WI38 (cell line): ENCODE measurements around the gene HMCN1.

ENCODE experiments used
- H3K4me3 ChIP-seq: 2 replicates; pipeline ENCODE4 v1.5.1; 2011; ENCODE audit warnings: low read depth, mild to moderate bottlenecking, control low read depth, low read length
- TF ChIP-seq, protein P1 (sequence below): IDR thresholded peaks from 2 replicates; pipeline ENCODE4 v1.5.1; 2012; ENCODE audit warnings: low read depth, mild to moderate bottlenecking, control low read depth, low read length

The HMCN1 gene

DNA sequence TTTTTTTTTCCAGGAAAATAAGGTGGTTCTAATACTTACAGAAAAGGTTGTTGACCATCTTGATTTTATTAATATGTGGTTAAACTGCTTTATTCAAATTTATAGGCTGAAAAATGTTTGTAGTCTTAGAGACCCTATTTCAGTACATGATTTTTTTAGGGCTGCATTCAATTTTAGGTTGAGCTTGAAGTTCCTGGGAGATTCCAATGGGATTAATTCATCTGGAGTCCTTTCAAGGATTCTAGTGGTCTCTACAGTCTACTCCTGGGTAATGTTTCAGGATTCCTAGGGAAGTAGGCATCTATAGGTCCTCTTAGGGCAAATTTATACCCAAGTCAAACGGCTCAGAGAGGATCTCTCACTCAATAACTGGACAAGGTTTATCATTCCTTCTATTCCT is 126.7 kb downstream of the HMCN1 start:
- H3K4me3 ChIP-seq = no peak overlapping the region
- TF ChIP-seq, protein P1, sequence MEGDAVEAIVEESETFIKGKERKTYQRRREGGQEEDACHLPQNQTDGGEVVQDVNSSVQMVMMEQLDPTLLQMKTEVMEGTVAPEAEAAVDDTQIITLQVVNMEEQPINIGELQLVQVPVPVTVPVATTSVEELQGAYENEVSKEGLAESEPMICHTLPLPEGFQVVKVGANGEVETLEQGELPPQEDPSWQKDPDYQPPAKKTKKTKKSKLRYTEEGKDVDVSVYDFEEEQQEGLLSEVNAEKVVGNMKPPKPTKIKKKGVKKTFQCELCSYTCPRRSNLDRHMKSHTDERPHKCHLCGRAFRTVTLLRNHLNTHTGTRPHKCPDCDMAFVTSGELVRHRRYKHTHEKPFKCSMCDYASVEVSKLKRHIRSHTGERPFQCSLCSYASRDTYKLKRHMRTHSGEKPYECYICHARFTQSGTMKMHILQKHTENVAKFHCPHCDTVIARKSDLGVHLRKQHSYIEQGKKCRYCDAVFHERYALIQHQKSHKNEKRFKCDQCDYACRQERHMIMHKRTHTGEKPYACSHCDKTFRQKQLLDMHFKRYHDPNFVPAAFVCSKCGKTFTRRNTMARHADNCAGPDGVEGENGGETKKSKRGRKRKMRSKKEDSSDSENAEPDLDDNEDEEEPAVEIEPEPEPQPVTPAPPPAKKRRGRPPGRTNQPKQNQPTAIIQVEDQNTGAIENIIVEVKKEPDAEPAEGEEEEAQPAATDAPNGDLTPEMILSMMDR = no peak

DNA sequence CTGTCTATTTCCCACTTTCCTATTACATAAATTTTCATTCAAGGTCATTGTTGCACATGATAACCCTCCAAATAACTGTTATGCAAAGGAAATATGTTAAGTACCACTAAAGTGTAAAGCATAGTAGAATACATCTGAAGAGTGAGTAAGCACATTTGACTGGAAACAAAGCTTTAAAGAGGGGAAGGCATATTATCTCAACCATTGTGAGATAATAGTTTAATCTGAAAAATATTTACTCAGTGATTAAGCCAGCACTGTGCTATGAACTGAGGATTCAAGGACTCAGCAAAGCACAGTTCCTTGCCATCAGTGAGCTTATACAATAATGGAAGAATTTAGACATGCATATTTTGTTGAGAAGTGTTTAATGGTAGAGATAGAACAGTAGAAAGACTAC is 127.4 kb downstream of the HMCN1 start:
- TF ChIP-seq, protein P1 = no peak
- no peak overlapping the region for H3K4me3 ChIP-seq

DNA sequence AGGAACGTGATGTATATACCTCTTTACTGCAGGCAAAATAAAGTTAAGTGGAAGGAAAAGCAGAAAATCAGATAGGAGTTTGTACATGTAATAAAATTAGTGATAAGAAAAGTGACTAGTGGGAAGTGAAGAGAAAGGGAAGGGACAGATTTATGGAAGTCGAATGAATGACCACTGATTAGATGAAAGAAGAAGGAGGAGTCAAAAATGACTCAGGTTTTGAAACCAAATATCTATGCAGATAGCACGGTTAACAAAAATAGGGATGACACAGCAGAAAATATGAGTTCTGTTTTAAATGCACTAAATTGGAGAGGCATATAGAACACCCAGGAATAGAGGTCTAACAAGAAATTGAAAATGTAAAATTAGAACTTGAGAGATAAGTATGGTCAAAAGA is 128.0 kb downstream of the HMCN1 start:
- H3K4me3 ChIP-seq = no peak overlapping the region
- TF ChIP-seq, protein P1 = no peak

DNA sequence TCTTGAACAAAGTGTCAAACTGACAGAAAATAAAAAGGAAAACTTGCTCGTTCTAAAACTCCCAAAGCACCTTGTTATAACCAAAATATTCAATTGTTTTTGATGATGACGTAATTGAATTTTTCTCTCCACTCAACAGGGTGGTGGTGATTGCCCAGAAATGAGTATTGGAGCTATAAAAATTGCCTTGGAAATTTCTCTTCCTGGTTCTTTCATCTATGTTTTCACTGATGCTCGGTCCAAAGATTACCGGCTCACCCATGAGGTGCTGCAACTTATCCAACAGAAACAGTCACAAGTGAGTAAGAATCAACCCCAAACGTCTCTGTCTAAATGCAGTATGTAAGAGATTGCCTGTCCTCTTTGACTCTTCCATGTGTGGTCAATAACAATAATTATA is 130.1 kb downstream of the HMCN1 start:
- TF ChIP-seq, protein P1 = no peak
- no peak overlapping the region for H3K4me3 ChIP-seq

DNA sequence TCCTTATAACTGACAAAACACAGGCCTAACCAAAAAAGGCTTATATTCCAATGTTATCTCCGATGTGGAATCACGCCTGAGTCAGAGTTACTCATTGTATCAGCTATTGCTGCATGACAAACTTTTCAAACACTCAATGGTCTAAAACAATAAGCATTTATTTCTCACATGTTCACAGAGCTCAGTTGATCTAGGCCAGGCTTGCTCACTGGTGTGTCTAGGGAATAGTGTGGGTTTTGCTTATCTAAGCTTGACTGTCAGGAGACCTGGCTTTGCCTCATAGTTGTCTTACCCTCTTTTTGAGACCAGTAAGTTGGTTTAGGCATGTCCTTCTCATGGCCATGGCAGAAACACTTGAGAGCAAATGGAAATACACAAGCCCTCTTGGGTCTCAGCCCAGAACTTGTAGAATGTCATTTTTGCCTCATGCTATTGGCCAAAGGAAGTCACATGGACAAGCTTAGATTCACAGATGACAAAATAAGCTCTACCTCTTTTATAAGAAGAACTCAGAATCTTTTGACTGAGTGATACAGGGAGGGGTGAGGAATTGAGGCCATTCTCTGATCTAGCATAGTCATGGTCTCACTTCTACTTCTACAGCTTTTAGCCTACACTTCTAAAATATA is 130.8 kb downstream of the HMCN1 start:
- TF ChIP-seq, protein P1 = no peak
- H3K4me3 ChIP-seq = no peak overlapping the region

DNA sequence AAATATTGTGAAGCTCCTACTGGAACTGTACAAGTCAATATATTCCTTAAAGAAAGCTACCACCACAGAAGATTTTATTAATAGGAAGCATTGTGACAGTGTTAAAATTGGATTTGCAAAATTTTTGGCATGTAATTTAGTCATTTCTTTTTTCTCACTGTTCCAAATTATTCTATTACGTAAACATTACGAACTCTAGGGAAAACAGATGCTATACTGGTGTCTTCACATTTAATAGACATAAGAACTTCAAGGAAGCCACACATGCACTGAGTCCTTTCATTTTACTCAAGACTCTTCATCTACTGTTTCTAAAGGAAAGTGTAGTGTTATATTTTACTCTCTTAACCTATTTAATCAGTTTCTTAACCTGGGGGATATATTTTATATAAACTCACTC is 135.4 kb downstream of the HMCN1 start:
- TF ChIP-seq, protein P1 = no peak
- H3K4me3 ChIP-seq = no peak overlapping the region

DNA sequence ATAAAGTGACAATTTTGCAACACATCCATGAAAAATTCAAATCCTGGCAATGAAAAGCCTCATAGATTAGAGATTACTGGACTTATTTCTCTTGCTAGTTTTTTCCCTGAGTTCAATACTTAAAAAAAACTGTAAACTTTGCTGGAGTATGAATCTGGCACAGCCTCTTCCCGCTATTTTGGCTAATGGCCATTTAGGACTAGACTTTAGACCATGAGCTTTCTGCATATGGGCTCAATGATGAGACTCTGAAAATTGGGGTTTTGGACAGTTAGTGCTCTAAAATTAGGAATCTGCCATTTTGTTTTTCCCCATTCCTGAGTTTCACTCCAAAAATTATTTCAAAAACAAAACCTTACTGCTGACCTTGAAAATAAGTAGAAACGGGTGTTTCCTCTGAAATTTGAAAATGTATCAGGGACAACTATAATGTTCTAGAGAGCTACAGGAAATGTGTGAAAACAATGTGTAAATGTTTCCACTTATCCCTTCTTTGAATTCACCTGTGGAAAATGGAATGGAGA is 137.5 kb downstream of the HMCN1 start:
- TF ChIP-seq, protein P1 = no peak
- no peak overlapping the region for H3K4me3 ChIP-seq
